HG03457 (cell line): ENCODE results near the gene KCNK5.

Source experiments
- ATAC-seq: cut with Tn5 transposase; IDR thresholded peaks from one replicate; pipeline ENCODE4 v1.9.1; 2021; ENCODE audit warnings: moderate number of reproducible peaks; ENCODE audit not compliant: unreplicated experiment

Gene KCNK5

DNA sequence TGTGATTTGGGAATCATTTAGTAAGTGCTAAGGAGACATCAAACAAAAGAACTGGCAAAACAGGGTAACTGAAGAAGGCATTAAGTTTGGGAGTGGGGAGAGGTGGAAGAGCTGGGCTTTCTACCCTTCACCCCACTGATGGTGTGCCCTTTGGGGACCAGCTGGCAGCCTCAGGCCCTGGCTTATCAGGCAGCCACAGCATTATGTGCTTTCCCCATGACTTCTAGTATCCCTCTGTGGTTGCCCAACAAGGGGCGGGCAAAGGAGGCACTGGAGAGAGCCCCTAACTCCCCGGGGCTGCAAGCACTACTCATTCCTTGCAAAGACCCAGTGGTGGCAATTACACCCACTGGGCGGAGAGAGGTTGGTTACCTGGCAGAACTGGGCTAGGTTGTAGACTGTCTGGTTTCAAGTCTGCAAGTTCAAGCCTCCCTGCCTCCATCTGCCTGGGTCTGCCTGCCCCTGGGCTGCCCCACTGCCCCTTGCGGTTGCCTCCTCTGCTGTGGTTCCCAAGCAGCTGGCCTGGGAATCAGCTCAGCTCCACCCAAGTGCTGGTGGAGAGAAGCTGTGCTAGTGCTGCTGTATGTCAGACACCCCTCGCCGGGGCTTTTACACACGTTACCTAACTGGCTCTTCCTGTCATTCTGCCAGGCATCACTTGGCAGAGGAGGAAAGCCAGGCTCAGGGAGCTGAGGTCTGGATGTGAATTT is 29.9 kb downstream of the KCNK5 start:
- ATAC-seq, result no peak

- no peak for ATAC-seq
Observed at GRCh38 chr6:39198528-39198927, 30.7 kb downstream of the KCNK5 start.

DNA sequence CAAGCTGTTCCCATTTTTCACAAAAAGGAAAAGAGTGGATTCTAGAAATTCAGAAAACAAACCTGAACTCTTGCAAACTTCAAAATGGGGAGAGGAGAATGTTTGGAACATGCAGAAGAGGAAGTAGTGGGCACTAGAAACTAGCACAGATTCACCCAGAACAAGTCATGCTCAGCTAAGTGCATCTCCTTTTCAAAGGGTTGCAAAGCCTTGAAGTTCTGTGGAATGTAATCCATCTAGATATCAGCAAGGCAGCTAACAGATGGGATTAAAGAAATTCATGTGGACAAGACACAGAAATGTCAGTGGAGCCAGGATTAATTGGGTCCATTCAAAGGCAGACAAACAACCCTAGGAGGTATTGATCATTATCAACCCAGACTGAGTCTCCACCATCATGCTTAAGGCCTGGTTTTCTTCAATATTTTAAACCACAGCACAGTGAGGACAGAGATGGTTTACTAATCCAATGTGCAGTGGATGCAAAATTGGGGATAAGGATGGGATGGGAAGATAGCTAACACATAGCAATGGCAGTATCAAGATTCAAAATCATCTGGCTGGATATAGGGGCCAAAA is 31.3 kb downstream of the KCNK5 start:
- no peak for ATAC-seq

DNA sequence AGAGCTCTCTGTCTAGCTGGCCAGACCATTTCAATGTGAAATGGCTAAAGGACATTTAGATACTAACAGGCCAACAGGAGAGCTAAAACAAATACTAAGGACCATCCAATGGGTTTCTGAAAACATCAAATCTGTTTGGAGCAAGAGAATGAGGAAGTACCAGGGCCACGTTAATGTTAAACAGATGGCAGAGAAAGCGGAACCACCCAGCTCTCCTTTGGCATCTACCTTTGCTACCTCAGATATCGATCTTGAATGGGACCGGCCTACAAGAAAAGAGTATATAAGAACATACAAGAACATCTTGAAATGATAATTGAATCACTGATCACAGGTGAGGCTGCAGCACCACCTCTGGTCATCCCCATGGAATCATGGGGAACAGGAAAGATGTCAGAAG is 31.8 kb downstream of the KCNK5 start:
- no peak for ATAC-seq

DNA sequence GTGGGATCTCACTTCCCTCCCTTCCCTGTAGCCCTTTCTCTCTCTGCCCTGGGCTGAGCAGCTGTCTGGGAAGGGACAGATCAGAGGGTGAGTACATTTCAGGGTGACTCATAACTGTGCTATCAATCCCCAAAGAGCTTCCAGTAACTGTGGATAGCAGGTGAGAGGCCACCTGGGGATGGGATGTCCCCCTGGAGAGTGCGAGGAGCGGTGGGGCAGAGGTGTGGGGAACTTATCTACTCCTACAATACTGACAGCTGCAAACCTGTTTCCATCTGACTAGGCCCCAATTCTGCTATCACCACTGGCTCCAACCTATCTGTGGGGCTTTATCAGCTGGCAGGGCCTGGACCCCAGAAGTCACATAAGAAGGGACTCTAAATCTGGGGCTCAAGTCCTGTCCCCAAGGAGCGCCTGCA is 32.6 kb downstream of the KCNK5 start:
- ATAC-seq, result no peak

DNA sequence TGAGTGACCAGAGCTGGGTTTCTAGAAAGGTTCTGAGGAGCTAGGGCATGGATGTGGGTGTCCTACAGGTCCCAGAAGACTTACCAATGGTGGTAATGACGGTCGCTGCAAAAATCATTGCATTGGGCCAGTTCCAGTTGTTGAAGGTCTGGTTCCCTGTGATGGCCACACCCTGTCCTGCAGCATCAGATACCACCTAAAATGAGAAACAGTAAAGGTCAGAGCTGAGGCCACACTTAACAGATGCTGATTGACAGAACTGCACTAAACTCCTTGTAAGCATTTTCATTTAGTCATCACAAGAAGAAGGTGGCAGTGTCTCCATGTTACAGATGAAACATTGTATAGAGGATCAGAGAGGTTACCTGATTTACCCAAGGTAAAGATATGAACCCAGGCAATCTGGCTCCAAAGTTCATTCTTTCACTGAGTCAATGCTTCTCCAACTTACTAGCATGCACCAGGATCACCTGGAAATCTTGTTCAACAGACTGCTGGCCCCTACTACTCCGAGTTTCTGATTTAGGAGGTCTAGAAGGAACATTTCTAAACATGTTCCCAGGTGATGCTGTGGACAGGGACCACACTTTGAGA is 33.4 kb downstream of the KCNK5 start:
- no peak for ATAC-seq

DNA sequence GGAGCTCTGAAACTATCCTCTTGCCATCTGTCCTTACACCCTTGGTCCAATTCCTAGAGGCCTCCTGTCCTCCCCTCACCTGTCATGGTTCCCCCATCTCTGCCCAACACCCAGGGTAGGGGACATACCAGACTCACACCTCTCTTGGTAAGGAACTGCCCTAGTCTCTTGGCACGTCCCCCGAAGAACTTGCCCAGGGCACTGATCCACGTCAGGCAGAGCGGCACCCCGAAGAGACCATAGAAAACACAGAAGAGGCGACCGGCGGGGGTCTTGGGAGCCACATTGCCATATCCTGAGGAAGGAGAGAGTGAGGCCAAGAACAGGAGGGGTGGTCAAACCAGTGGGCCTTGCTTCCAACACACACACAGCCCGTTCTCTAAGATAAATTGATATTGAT is 34.8 kb downstream of the KCNK5 start:
- ATAC-seq, result no peak

- ATAC-seq, result no peak
Observed at GRCh38 chr6:39193201-39193791, 36.0 kb downstream of the KCNK5 start.

GRCh38 chr6:39192736-39193135 is 36.5 kb downstream of the KCNK5 start:
- no peak for ATAC-seq

- ATAC-seq, result no peak
Observed at GRCh38 chr6:39191236-39191930, 37.9 kb downstream of the KCNK5 start.

DNA sequence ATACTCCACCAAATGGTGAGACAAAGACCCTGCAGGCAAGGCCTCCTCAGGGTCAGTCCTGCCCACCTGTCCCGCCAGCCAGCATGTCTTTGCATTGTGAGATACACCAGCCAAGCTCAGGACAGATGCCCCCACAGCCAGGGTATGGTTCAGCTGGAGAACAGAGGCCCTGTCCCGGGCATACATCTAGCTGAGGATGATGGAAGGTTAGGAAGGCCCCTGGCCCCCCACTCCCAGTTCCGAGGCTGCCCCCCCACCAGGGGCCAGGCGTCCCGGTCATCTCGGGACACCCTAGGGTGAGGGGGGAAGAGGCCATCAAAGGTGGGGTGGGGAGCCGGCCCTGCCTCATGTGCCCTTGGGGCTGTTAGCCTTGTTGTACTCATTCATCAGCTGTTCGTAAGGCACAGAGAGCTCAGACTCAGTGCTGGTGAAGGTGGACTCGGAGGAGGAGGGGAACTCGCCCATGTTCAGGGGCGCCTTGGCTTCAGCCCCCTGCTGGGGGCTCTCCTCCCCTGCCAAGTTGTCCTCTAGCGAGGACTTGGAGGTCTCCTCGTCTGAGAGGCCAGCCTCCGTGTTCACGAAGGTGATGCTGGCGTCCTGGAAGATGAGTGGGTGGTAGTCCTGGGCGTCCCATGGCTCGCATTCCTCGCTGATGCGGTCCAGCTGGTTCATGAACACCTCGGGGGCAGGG is 38.6 kb downstream of the KCNK5 start:
- ATAC-seq, result no peak

DNA sequence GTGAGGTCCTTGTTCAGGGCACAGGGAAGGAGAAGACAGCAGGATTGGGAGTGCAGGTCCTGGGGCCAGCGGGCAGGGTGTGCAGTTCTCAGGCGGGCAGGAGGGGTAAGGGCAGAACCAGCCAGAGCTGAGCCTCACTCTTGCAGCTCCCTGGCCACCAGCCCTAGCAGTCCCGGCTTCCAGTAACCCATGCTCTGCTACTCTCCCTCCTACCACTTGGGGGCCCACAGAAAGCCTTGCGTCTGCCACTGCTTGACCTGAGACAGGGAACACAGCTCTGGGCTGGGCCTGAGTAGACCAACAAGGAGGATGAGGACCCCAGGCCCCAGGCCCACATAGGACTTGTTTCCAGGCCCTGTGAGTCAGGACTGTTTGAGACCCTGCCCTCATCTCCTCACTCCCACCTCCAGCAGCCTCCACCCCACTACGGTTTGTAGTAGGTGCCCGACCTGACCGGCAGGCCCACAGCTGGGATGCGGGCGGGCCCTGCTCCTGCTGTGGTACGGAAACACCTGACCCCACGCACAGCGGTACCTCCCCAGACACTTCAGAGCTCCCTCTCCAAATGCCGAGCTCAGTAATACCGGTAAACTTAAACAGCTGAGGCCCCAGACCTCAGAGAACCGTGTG is 39.2 kb downstream of the KCNK5 start:
- ATAC-seq, result no peak

GRCh38 chr6:39189131-39189530 is 40.1 kb downstream of the KCNK5 start:
- no peak for ATAC-seq

DNA sequence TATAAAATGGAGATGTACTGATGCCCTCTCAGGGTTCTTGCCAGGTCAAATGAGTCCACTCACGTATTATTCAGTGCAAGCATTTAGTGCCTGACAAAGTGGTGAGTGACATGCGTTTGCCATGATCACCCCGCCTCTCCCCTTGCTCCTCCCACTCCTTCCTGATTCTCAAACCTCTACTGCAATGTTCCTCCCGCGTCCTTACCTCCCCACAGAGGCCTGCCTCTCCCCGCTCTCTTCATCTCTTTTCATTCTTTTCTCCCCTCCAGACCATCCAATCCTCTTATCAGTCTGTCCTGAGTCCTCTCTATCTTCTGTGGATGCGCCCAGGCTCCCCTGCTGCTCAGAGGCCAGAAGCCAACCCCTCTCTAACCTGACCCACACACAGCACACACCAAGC is 40.7 kb downstream of the KCNK5 start:
- no peak for ATAC-seq

DNA sequence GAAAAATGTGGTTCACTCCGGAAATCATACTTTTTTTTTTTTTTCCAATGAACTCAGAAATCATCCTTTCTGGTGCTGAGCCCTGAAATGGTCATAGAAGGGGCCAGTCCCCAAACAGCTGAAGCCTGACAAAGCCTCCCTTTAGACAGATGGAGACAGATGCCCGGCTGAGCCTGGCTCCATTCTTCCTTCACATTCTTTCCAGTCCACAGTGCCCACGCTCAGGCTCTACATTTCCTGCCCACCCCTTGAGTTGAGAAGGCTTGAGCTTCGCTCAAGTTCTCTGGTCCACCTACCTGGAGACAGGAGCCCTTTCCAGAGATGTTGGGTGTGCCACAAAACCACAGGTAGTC is 41.2 kb downstream of the KCNK5 start:
- ATAC-seq, result no peak

DNA sequence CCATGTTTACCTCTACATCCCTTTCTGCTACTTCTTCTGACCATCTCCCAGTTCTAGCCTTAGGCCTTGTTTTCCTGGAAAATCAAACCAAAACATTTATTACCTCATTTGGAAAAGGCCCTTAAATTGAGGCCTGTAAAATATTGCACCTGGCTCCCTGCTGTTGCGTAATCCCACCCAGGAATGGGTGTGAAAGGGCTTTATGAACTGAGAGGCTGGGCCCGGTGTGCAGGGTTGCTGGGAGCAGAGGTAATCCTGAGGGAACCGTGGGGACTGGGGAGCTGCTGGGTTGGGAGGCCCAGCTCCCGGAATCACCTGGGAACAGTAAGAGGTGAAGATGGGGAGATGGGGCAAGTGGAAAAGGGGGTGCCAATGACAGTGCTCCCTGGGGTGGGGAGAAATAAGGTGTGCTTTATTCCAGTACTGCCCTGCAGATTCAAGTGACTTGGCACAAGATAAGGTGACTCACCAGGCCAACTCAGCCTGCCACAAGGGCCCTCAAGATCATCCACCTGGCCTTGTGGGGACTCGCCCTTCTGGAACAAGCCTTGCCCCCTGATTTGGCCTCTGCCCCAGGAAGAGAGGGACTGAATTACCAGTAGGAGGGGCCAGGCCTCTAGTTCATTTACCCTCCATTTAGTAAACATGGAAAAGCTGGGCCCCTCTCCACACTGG is 44.2 kb downstream of the KCNK5 start:
- no peak for ATAC-seq

DNA sequence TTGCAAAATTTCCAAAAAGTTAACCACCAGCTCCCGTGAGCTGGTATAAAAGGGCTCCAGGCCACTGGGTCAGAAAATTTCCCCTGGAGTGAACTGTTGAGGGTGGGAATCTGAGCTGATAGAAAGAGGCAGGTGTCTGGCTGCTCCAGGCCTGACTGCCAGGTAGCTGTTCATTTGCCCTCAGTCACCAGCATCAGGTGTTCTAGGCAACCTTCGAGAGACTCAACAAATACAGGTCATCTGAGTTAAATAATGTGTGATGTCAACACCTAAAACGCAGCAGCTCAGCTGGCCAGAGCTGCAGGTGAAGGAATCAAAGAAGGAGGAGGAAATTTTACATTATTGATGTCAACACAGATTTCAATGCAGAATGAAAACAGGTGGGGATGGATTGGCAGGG is 46.7 kb downstream of the KCNK5 start:
- ATAC-seq, result no peak

DNA sequence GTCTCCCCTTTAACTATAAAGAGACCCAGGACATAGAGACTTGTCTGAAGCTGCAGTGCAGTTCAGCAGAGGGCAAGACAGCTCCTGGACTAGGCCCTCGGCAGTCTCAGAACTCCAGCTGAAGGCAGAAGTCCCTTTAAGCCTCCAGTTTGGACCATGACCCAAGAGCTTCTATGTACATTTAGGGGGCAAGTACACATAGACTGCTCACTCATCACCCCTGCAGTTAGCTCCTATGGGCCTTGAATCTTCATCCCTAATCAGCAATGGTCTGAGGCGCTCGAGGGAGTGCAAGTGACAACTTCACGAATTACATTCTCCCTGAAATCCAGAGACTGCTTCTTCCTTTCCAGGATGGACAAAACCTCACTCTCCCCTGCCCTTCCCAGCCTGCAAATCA is 47.4 kb downstream of the KCNK5 start:
- ATAC-seq, result no peak

DNA sequence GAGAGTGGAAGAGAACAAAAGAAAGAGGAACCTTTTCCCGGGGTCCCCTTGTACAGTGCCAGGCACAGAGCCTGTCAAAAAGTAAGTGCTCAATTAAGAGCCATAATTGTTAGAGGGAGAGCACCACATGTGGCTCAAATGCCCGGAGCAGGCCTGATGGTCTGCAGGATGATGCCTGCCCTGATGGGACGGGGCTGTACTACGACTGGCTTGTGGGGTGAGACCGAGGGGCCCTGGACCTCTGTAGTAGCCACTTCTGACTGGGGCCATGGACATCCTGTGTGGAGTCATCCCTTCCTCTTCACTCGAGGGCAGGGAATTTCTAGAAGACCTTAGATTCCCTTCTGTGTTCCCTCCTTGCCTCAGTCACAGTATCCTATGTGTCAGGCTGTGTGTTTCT is 47.9 kb downstream of the KCNK5 start:
- ATAC-seq, result no peak

GRCh38 chr6:39178804-39179203 is 50.5 kb downstream of the KCNK5 start:
- ATAC-seq, result no peak
